Type B pancreatic cell (in vitro differentiated cells): ENCODE data around the gene LMF2. TPM values are rescaled to one million over a fixed set of nuclear protein-coding genes. Genes with fewer than 3 reads are reported as not detected.
A peak's percentile ranks its signal among the peaks of the same experiment; 100 is the strongest.

Source experiments
- DNase-seq: peaks from one replicate; pipeline ENCODE4 v3.0.0; 2021; ENCODE audit warnings: mixed read lengths; ENCODE audit not compliant: unreplicated experiment; ENCODE audit errors: extremely low spot score
- H3K27ac Mint-ChIP-seq: 2 replicates; pipeline ENCODE4 v1.8.0; 2021; ENCODE audit warnings: mild to moderate bottlenecking, mixed read lengths
- H3K27me3 Mint-ChIP-seq: 2 replicates; pipeline ENCODE4 v1.8.0; 2021; ENCODE audit warnings: mixed read lengths
- H3K36me3 Mint-ChIP-seq: 2 replicates; pipeline ENCODE4 v1.8.0; 2021; ENCODE audit warnings: mixed read lengths
- H3K4me1 Mint-ChIP-seq: one replicate; pipeline ENCODE4 v1.8.0; 2021; ENCODE audit warnings: mixed read lengths; ENCODE audit not compliant: unreplicated experiment
- H3K4me3 Mint-ChIP-seq: 2 replicates; pipeline ENCODE4 v1.8.0; 2021; ENCODE audit warnings: mild to moderate bottlenecking, mixed read lengths
- H3K9me3 Mint-ChIP-seq: 2 replicates; pipeline ENCODE4 v1.8.0; 2021; ENCODE audit warnings: mixed read lengths
- CTCF ChIP-seq: fragments of 200-600 bp; sonication (generic); conservative IDR thresholded peaks from 2 replicates; pipeline ENCODE4 v1.5.0; 2021; ENCODE audit warnings: antibody characterized with exemption, mild to moderate bottlenecking
- total RNA-seq: library from RNA; stranded (reverse); gene quantifications from 2 replicates; pipeline ENCODE4 v1.2.1, GENCODE V29; 2021; ENCODE audit warnings: low replicate concordance

Gene LMF2
- total RNA-seq, 1 donor from 2014 or later = 74.0 TPM

- Mint-ChIP-seq H3K27me3 (no peaks in the 10 kb centered on the region), H3K27ac (peak overlapping the region; percentile 52), H3K4me3 (peak overlapping the region; percentile 30), H3K4me1 (peaks cover 13% of the 10 kb centered on the region), H3K36me3 (no peaks in the 10 kb centered on the region), H3K9me3 (no peaks in the 10 kb centered on the region)
- peak; percentile 76 for TF ChIP-seq CTCF
- no peak for DNase-seq
These were observed 9.1 kb downstream of the LMF2 start for GRCh38 chr22:50498322-50498890.

- no peak for TF ChIP-seq CTCF
- no peaks in the 10 kb centered on the region for H3K9me3 Mint-ChIP-seq
- H3K4me1 Mint-ChIP-seq = peaks cover 13% of the 10 kb centered on the region
- no peak overlapping the region for H3K27ac Mint-ChIP-seq
- no peaks in the 10 kb centered on the region for H3K36me3 Mint-ChIP-seq
- no peaks in the 10 kb centered on the region for H3K27me3 Mint-ChIP-seq
- H3K4me3 Mint-ChIP-seq = no peak overlapping the region
- no peak for DNase-seq
These were observed 10.4 kb downstream of the LMF2 start for GRCh38 chr22:50497093-50497492.

GRCh38 chr22:50490531-50491308, 16.8 kb downstream of the LMF2 start:
- peaks cover 9% of the 10 kb centered on the region for H3K4me1 Mint-ChIP-seq
- H3K9me3 Mint-ChIP-seq = no peaks in the 10 kb centered on the region
- no peak overlapping the region for H3K27ac Mint-ChIP-seq
- no peak for DNase-seq
- TF ChIP-seq CTCF = no peak
- H3K4me3 Mint-ChIP-seq = no peak overlapping the region
- H3K27me3 Mint-ChIP-seq = peaks cover 11% of the 10 kb centered on the region
- H3K36me3 Mint-ChIP-seq = no peaks in the 10 kb centered on the region

GRCh38 chr22:50489363-50490243, 17.9 kb downstream of the LMF2 start:
- no peak for DNase-seq

More at GRCh38 chr22:50489363-50490243, 17.9 kb downstream of the LMF2 start:
- TF ChIP-seq CTCF = no peak
- Mint-ChIP-seq H3K36me3 (no peaks in the 10 kb centered on the region), H3K4me1 (peaks cover 9% of the 10 kb centered on the region), H3K27me3 (peaks cover 12% of the 10 kb centered on the region), H3K4me3 (no peak overlapping the region), H3K27ac (no peak overlapping the region), H3K9me3 (no peaks in the 10 kb centered on the region)
